ENCODE measurements around the gene PARD3B. TPM values are rescaled to one million over a fixed set of nuclear protein-coding genes. Genes with fewer than 3 reads are reported as not detected.

The PARD3B gene
- total and polyA plus RNA-seq, 2 of the 8 experiments (the other 6 are each of a cell fraction or from before 2014, with no cell fraction given), result 1.2 to 5.7 TPM

- no peak overlapping the region for H2AK5ac ChIP-seq (ENCODE audit: low read depth, low read length)
- H3K27ac ChIP-seq (ENCODE audit: low read depth, low read length), result no peak overlapping the region
- no peak overlapping the region for H2BK5ac ChIP-seq (ENCODE audit: low read depth, low read length)
- no peaks in the 10 kb centered on the region; a peak in 1 of 7 replicates for H3K27me3 ChIP-seq (replicated peaks in 1 of 4; ENCODE audit: control insufficient read depth in 3 of 4, extremely low read depth in 1 of 4, insufficient read depth in 3 of 4, low read length in 3 of 4)
- H4K5ac ChIP-seq (ENCODE audit: insufficient read length, low read depth, low read length), result no peak overlapping the region
- no peak overlapping the region for H3K4me3 ChIP-seq (ENCODE audit: extremely low read depth in 1 of 4, insufficient read depth in 2 of 4, low read depth in 3 of 4, low read length in 4 of 4)
- no peak overlapping the region for H3K4me2 ChIP-seq (ENCODE audit: insufficient read depth in 1 of 2, low read depth in 2 of 2, low read length in 2 of 2)
- H2AFZ ChIP-seq (ENCODE audit: low read length), result no peak overlapping the region
- ChIA-PET POLR2A (ENCODE audit: partially characterized antibody) (interaction anchor here (0.6 kb wide), 1 partner anchor 340 kb away, joined by 4 read pairs; no protein-coding TSS in a partner anchor), CTCF (ENCODE audit: partially characterized antibody) (interaction anchor here (1.1 to 1.3 kb wide), 2 partner anchors 17 to 335 kb away, joined by 3 to 4 read pairs; no protein-coding TSS in a partner anchor)
- H2BK12ac ChIP-seq (ENCODE audit: low read depth, low read length), result no peak overlapping the region
- WGBS, 2 experiments (ENCODE audit: extremely low coverage in 1 of 2, insufficient coverage in 1 of 2, insufficient read length in 1 of 2, insufficient replicate concordance in 2 of 2, low coverage in 1 of 2, low lambda C conversion rate in 2 of 2, missing lambda C conversion rate in 1 of 2), result 63% methylated on average over 3 of the region's 3 CpGs; no CpG with 5 or more reads in 1 of the 2 experiments
- H3K79me2 ChIP-seq (ENCODE audit: control insufficient read depth in 1 of 2, insufficient read depth in 2 of 2, low read length in 2 of 2), result no peaks in the 10 kb centered on the region
- no peak overlapping the region for H3K14ac ChIP-seq (ENCODE audit: insufficient read length)
- H4K91ac ChIP-seq (replicated peaks; ENCODE audit: insufficient read length, low read length), result no peak overlapping the region
- H3K9ac ChIP-seq (replicated peaks in 1 of 4; ENCODE audit: extremely low read depth in 1 of 4, low read depth in 3 of 4, low read length in 3 of 4), result no peak overlapping the region
- no peaks in the 10 kb centered on the region for H3K23me2 ChIP-seq (ENCODE audit: low read depth, low read length)
- H3K9me3 ChIP-seq (ENCODE audit: insufficient read depth in 2 of 2, low read depth in 1 of 2, low read length in 1 of 2), result no peaks in the 10 kb centered on the region
- DNase-seq (ENCODE audit: low read depth in 1 of 2, low spot score in 2 of 2) (no peak), FAIRE-seq (no peak)
- no peak overlapping the region for H3K4ac ChIP-seq (replicated peaks; ENCODE audit: insufficient read length, low read depth, low read length)
- no peaks in the 10 kb centered on the region for H3K4me1 ChIP-seq (replicated peaks in 1 of 4; ENCODE audit: control insufficient read depth in 3 of 4, insufficient read depth in 4 of 4, low read length in 3 of 4)
- no peak overlapping the region for H3K56ac ChIP-seq (replicated peaks; ENCODE audit: insufficient read length, low read depth, low read length)
- no peaks in the 10 kb centered on the region for H4K20me1 ChIP-seq (replicated peaks in 1 of 2; ENCODE audit: control insufficient read depth in 1 of 2, insufficient read depth in 2 of 2, low read length in 2 of 2)
- no peak overlapping the region for H3K23ac ChIP-seq (ENCODE audit: insufficient read length)
- no peak overlapping the region for H3K18ac ChIP-seq (ENCODE audit: extremely low read depth, low read length)
- H2BK120ac ChIP-seq (replicated peaks; ENCODE audit: low read depth, low read length), result no peak overlapping the region
- H3K79me1 ChIP-seq (ENCODE audit: low read depth, low read length), result no peaks in the 10 kb centered on the region
- H2BK15ac ChIP-seq (ENCODE audit: low read length), result no peak overlapping the region
- H3K36me3 ChIP-seq (ENCODE audit: control insufficient read depth in 2 of 4, insufficient read depth in 4 of 4, low read length in 3 of 4), result no peaks in the 10 kb centered on the region
- no peak overlapping the region for H2BK20ac ChIP-seq (ENCODE audit: low read length)
- peak overlapping the region; percentile 77; the same call in 1 of the 2 replicates for H4K8ac ChIP-seq (ENCODE audit: extremely low read depth, insufficient read depth, low read length)
- TF ChIP-seq MAFK (IDR thresholded peaks at IDR 0.05; ENCODE audit: low read depth, low read length) (no peak), ZNF274 (IDR thresholded peaks at IDR 0.05; ENCODE audit: borderline replicate concordance, extremely low read depth, low read length) (no peak), CHD1 (IDR thresholded peaks at IDR 0.05; ENCODE audit: low read depth, low read length) (no peak), NANOG (IDR thresholded peaks at IDR 0.05; ENCODE audit: insufficient read depth, low read depth, low read length, poor library complexity, severe bottlenecking) (no peak), HDAC2 (IDR thresholded peaks at IDR 0.05; ENCODE audit: borderline replicate concordance in 1 of 2, low read depth in 2 of 2, low read length in 2 of 2) (no peak), BCL11A (IDR thresholded peaks at IDR 0.05; ENCODE audit: low read depth in 2 of 2, low read length in 2 of 2) (no peak), SP2 (IDR thresholded peaks at IDR 0.05; ENCODE audit: low read length) (no peak), GABPA (IDR thresholded peaks at IDR 0.05; ENCODE audit: borderline replicate concordance, insufficient read depth, low read length) (no peak), EZH2 (IDR thresholded peaks at IDR 0.05; ENCODE audit: low read depth, low read length, severe bottlenecking) (no peak), EGR1 (IDR thresholded peaks at IDR 0.05; ENCODE audit: borderline replicate concordance, low read depth, low read length) (no peak), KDM5A (IDR thresholded peaks at IDR 0.05; ENCODE audit: low read length) (no peak), KDM4A (IDR thresholded peaks at IDR 0.05; ENCODE audit: low read depth, low read length, severe bottlenecking) (no peak)
Observed at GRCh38 chr2:205220559-205220958, 675.3 kb downstream of the PARD3B start.

All from H1 (cell line).